Measurements from ENCODE around the gene LRIT1. TPM values are rescaled to one million over a fixed set of nuclear protein-coding genes. Genes with fewer than 3 reads are reported as not detected.

LRIT1 gene
- total and polyA plus RNA-seq, 2 donors (not counting 3 experiments of a cell fraction or from before 2014, with no cell fraction given), result not detected

GRCh38 chr10:84190621-84191020 is 50.7 kb downstream of the LRIT1 start:
- ChIA-PET CTCF (no interaction called here), POLR2A (no interaction called here)
- Histone ChIP-seq H3K79me2 (ENCODE audit: control insufficient read depth, insufficient read depth, low read length) (no peaks in the 10 kb centered on the region), H2AFZ (ENCODE audit: low read depth, low read length) (no peak overlapping the region), H3K4me1 (ENCODE audit: control insufficient read depth, extremely low read depth, insufficient read depth, low read length) (no peaks in the 10 kb centered on the region), H3K4me3 (replicated peaks in 1 of 3; ENCODE audit: insufficient read depth in 1 of 3, low read depth in 1 of 3, low read length in 3 of 3) (no peak overlapping the region), H3K9me3 (replicated peaks; ENCODE audit: control insufficient read depth, insufficient read depth, low read length) (no peaks in the 10 kb centered on the region), H3K27me3 (ENCODE audit: control insufficient read depth in 2 of 2, insufficient read depth in 2 of 2, low read length in 2 of 2) (peaks cover 21 to 24% of the 10 kb centered on the region in 2 experiments), H3K4me2 (ENCODE audit: insufficient read depth, low read length) (no peak overlapping the region), H3K36me3 (ENCODE audit: control insufficient read depth in 2 of 2, extremely low read depth in 1 of 2, insufficient read depth in 2 of 2, low read length in 2 of 2) (no peaks in the 10 kb centered on the region), H3K9ac (replicated peaks; ENCODE audit: extremely low read depth, insufficient read depth, low read length) (no peak overlapping the region), H3K27ac (ENCODE audit: insufficient read depth, low read depth, low read length) (no peak overlapping the region), H3K9me1 (replicated peaks; ENCODE audit: control insufficient read depth, extremely low read depth, insufficient read depth, low read length) (no peaks in the 10 kb centered on the region), H4K20me1 (replicated peaks; ENCODE audit: control insufficient read depth, extremely low read depth, insufficient read depth, low read length) (no peaks in the 10 kb centered on the region)
- DNase-seq (ENCODE audit: low read depth, low spot score) (no peak), FAIRE-seq (no peak)
- BruUV-seq (replicated peaks), result no TSS peak
- intact Hi-C loops (cut with micrococcal nuclease) (no loop called here), dilution Hi-C loops (cut with MboI; ENCODE audit: extremely low pct_ligation_motif_present, low sequenced_read_pairs) (no loop called here)
- TF ChIP-seq GATA2 (IDR thresholded peaks at IDR 0.05; ENCODE audit: insufficient read depth, insufficient read length, low read depth, low read length), result no peak

DNA sequence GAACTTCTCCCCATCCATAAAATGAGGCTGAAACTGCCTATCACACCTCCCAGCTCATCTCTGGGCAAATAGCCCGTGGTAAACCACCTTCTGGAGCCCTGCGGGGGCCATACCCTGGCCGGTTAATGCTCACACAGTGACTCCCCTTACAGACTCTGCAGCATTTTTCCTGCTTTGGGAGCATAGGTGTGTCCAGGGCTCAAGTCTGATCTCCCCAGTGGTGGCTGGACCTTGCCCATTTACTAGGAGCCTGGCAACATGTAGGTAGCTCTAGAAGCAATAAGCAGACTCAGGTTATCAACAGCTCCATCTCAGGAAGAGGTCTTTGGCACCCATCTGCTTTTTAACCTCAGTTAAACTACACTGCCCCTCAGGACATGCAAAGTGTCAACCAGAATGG is 52.5 kb downstream of the LRIT1 start:
- no peak overlapping the region for H3K4me3 ChIP-seq (replicated peaks in 1 of 3; ENCODE audit: insufficient read depth in 1 of 3, low read depth in 1 of 3, low read length in 3 of 3)
- ChIA-PET POLR2A (no interaction called here), CTCF (no interaction called here)
- H3K27ac ChIP-seq (ENCODE audit: insufficient read depth, low read depth, low read length), result no peak overlapping the region
- no peak overlapping the region for H3K4me2 ChIP-seq (ENCODE audit: insufficient read depth, low read length)
- H3K9ac ChIP-seq (replicated peaks; ENCODE audit: extremely low read depth, insufficient read depth, low read length), result no peak overlapping the region
- DNase-seq (ENCODE audit: low read depth, low spot score) (no peak), FAIRE-seq (no peak)
- no peak overlapping the region for H2AFZ ChIP-seq (ENCODE audit: low read depth, low read length)
- no peaks in the 10 kb centered on the region for H3K9me1 ChIP-seq (replicated peaks; ENCODE audit: control insufficient read depth, extremely low read depth, insufficient read depth, low read length)
- no TSS peak for BruUV-seq (replicated peaks)
- intact Hi-C loops (cut with micrococcal nuclease), result no loop called here
- H3K9me3 ChIP-seq (replicated peaks; ENCODE audit: control insufficient read depth, insufficient read depth, low read length), result no peaks in the 10 kb centered on the region
- no peaks in the 10 kb centered on the region for H3K4me1 ChIP-seq (ENCODE audit: control insufficient read depth, extremely low read depth, insufficient read depth, low read length)
- peaks cover 8% of the 10 kb centered on the region in 2 experiments for H3K27me3 ChIP-seq (ENCODE audit: control insufficient read depth in 2 of 2, insufficient read depth in 2 of 2, low read length in 2 of 2)
- no peaks in the 10 kb centered on the region for H4K20me1 ChIP-seq (replicated peaks; ENCODE audit: control insufficient read depth, extremely low read depth, insufficient read depth, low read length)
- no peaks in the 10 kb centered on the region for H3K36me3 ChIP-seq (ENCODE audit: control insufficient read depth in 2 of 2, extremely low read depth in 1 of 2, insufficient read depth in 2 of 2, low read length in 2 of 2)
- H3K79me2 ChIP-seq (ENCODE audit: control insufficient read depth, insufficient read depth, low read length), result no peaks in the 10 kb centered on the region
- no peak for TF ChIP-seq POLR2A (IDR thresholded peaks at IDR 0.05; ENCODE audit: low read depth, low read length)
- no peak for TF ChIP-seq FOS (IDR thresholded peaks at IDR 0.05; ENCODE audit: borderline replicate concordance, insufficient read depth, low read length)
- TF ChIP-seq JUN (IDR thresholded peaks at IDR 0.05; ENCODE audit: borderline replicate concordance, insufficient read depth, insufficient read length, low read depth), result no peak
- TF ChIP-seq POLR2AphosphoS5 (IDR thresholded peaks at IDR 0.05; ENCODE audit: insufficient read depth, low read depth, low read length), result no peak
- no peak for TF ChIP-seq EZH2 (IDR thresholded peaks at IDR 0.05; ENCODE audit: borderline replicate concordance, low read depth, low read length, severe bottlenecking)
- no peak for TF ChIP-seq GATA2 (IDR thresholded peaks at IDR 0.05; ENCODE audit: insufficient read depth, insufficient read length, low read depth, low read length)
- no peak for TF ChIP-seq CTCF (IDR thresholded peaks at IDR 0.05; ENCODE audit: extremely low read depth in 1 of 2, insufficient read depth in 1 of 2, low read depth in 1 of 2, low read length in 2 of 2)
- no peak for TF ChIP-seq MAX (IDR thresholded peaks at IDR 0.05; ENCODE audit: insufficient read depth, insufficient read length)
- no peak for TF ChIP-seq MYC (IDR thresholded peaks at IDR 0.05; ENCODE audit: low read depth, low read length)
- dilution Hi-C loops (cut with MboI; ENCODE audit: extremely low pct_ligation_motif_present, low sequenced_read_pairs), result no loop called here
